Prostate gland (tissue), 2 donors: ENCODE measurements around the gene SPINK6.

ENCODE experiments used
- POLR2A ChIP-seq: fragments of 450-650 bp; IDR thresholded peaks from one replicate; pipeline ENCODE4 v1.6.1; 2016; ENCODE audit warnings: antibody characterized with exemption, mild to moderate bottlenecking
- POLR2AphosphoS5 ChIP-seq: sonication (generic); formaldehyde crosslinking; IDR thresholded peaks from one replicate; pipeline ENCODE4 v1.6.1; 2017; ENCODE audit warnings: antibody characterized with exemption
- TF ChIP-seq, protein P1 (sequence below), 4 experiments: fragments of 200-600 bp in 2 of 4; fragments of 450-650 bp in 2 of 4; sonication (generic) in 2 of 4; IDR thresholded peaks; 1 replicate in 3 of 4; 2 replicates in 1 of 4; pipeline ENCODE4 v1.5.1; 2016 to 2019; ENCODE audit warnings: antibody characterized with exemption in 4 of 4, mild to moderate bottlenecking in 2 of 4, moderate library complexity in 2 of 4

DNA sequence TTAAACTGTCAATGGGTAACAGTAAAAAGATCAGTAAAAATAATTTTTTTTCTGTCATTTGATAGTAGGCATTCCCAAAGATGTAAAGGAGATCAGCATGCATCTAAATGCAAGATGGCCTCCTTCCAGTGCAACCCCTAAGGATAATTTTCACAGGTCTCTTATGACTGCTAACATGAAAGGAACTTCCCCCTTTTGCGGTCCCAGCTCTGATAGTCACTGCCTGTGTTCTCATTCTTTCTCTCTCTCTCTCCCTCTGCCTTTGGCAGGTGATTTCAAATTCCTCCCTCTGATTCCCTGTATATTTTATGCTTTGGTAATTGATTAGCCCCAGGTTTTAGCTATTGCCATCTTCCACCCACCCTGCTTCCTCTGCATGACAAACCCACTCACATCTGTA lies 25.6 kb upstream of the SPINK6 start:
- TF ChIP-seq POLR2A (no peak), POLR2AphosphoS5 (no peak)
- TF ChIP-seq, protein P1, sequence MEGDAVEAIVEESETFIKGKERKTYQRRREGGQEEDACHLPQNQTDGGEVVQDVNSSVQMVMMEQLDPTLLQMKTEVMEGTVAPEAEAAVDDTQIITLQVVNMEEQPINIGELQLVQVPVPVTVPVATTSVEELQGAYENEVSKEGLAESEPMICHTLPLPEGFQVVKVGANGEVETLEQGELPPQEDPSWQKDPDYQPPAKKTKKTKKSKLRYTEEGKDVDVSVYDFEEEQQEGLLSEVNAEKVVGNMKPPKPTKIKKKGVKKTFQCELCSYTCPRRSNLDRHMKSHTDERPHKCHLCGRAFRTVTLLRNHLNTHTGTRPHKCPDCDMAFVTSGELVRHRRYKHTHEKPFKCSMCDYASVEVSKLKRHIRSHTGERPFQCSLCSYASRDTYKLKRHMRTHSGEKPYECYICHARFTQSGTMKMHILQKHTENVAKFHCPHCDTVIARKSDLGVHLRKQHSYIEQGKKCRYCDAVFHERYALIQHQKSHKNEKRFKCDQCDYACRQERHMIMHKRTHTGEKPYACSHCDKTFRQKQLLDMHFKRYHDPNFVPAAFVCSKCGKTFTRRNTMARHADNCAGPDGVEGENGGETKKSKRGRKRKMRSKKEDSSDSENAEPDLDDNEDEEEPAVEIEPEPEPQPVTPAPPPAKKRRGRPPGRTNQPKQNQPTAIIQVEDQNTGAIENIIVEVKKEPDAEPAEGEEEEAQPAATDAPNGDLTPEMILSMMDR (IDR thresholded peaks at IDR 0.05), result no peak
